Embryonic facial prominence (tissue), 1 donor: Measurements from ENCODE around the gene SEMA3E.
A peak's percentile ranks its signal among the peaks of the same experiment; 100 is the strongest.
"Not testable (repeated sequence)": the region's sequence is repeated elsewhere in the genome, so short reads cannot be mapped to it uniquely, and the experiment has no call there.

Source experiments
- DNase-seq: peaks from one replicate; pipeline ENCODE4 v3.0.0-alpha.2; 2016; ENCODE audit errors: extremely low spot score

The SEMA3E gene

GRCh38 chr7:83452256-83452655 is 196.7 kb downstream of the SEMA3E start:
- no peak for DNase-seq

- DNase-seq: no peak
Observed at GRCh38 chr7:83451501-83452045, 197.4 kb downstream of the SEMA3E start.

DNA sequence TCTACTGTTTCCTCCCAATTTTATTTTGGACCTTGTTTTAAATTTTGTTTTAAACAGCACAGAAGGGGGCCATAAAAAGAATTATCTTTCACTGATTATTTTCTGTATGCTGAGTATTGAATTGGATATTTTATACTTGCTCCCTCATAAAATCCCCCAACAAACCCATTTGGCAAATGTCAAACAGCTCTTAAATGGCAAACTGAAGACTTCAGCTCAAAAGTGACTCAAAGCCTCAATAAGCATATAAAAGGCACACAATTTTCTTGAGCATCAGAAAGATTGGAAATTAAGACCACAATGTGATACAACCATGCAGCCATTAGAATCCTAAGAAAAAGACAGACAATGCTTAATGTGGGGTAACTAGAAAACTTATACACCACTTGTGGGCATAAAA is 199.2 kb downstream of the SEMA3E start:
- no peak for DNase-seq

GRCh38 chr7:83447681-83448080 is 201.3 kb downstream of the SEMA3E start:
- DNase-seq: no peak

DNA sequence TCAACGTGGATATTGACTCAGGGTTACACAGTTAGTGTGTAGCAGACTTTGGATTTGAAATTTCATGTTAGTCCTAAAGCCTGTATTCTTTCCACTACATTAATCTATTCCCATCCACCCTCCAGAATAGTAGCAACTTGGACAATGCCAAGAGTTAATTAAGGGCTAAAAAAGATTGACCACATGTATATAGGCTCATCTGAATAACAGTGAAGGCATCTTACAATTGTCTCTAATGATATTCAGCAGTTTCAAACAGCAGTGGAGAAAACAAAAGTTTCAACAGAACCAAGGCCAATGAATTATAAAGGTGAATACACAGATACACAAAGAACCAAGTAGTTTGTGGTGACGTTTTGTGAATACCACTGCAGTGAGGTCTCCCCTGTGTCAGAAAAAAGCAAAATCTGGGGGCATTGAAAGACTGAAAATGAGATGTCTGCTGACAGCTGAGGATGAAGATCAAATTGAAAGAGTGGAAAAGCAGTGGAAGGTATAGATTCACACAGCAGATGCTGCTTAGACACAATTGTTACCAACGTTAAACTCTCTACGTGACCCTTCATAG is 202.8 kb downstream of the SEMA3E start:
- DNase-seq: no peak

- DNase-seq: no peak
Observed at GRCh38 chr7:83442911-83443310, 206.0 kb downstream of the SEMA3E start.

GRCh38 chr7:83439026-83439425 is 209.9 kb downstream of the SEMA3E start:
- no peak for DNase-seq

DNA sequence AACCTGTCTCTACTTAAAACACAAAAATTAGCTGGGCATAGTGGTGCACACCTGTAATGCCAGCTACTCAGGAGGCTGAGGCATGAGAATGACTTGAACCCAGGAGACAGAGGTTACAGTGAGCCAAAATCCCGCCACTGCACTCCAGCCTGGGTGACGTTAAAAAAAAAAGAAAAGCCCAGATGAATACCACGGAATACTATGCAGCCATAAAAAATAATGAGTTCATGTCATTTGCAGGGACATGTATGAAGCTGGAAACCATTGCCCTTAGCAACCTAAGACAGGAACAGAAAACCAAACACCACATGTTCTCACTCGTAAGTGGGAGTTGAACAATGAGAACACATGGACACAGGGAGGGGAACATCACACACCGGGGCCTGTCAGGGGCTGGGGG is 218.7 kb downstream of the SEMA3E start:
- not testable (repeated sequence) for DNase-seq

GRCh38 chr7:83429493-83429892 is 219.4 kb downstream of the SEMA3E start:
- no peak for DNase-seq

DNA sequence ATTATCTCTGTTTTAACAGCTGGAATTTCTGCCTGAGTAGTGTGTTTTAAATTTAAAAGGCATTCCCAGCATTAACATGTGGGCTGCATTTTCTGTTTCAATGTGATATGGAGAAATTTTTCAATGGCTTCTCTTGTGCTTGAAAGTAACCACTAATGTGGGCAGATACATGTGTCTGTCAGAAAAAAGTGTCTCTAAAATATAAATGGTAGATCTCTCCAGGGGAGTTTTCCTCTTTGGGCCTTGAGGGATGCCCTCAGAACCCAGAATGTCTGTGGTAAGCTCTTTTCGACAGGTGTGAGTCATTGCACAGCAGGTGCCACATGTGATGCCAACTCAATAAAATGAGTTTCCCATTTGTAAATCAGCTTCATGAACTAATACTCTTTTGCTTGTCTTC is 221.1 kb downstream of the SEMA3E start:
- DNase-seq: no peak

DNA sequence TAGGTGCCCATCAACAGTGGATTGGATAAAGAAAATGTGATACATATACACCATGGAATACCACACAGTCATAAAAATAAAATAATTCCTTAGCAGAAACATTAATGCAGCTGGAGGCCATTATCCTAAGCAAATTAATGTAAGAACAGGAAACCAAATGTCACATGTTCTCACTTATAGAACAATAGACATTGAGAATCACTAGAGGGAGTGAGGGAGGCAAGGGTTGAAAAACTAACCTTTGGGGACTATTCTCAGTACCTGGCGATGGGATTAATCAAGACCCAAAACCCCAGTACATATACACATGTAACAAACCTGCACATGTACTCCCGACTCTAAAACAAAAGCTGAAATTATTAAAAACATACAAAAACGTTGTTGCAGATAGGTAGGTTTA is 222.6 kb downstream of the SEMA3E start:
- no peak for DNase-seq

DNA sequence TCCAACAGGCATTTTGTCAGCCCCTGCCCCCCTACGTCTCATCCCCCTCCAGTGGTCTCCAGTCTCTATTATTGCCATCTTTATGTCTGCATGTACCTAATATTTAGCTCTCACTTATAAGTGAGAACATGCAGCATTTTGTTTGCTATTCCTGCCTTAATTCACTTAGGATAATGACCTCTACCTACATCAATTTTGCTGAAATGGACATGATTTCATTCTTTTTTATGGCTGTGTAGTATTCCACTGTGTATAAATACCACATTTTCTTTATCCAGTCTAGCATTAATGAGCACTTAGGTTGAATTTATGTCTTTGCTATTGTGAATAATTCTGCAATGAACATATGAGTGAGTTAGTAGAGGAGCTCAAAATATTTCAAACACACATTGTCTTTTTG is 229.9 kb downstream of the SEMA3E start:
- DNase-seq: no peak

DNA sequence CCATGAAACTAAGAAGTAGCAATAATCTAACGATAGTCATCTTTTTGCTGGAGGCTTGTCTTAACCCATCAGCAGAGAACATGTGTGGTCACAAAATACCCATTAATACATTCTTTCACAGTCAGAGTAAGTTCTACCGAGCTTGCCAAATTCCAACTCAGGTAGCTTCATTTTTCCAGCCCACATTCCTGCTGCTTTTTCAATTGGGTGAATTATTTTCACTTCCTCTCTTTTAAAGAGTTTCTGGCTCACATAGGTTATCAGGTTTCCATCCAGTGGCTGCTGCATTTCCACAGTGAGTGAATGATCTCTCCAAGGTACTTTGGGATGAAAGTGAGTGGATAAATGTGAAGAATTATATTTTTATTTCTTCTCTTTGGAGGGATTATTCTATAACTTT is 233.1 kb downstream of the SEMA3E start:
- no peak for DNase-seq

DNA sequence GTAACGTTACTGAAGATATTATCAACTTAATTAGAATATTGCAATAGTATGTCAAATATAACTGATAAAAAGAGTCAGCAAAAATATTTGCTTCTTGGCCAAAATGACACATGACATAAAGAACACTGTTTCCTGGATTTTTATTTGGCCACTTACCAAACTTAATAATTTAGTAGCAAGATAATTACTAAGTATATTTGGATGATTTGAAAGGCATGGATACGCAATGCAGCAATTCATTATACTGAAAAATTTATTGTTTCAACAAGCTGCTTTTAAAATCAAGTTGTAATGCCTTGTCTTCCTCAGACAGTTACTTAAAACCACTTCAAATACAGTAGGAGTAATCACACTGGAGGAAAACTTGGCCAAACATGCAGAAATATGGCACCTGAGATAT is 234.0 kb downstream of the SEMA3E start:
- DNase-seq: no peak

GRCh38 chr7:83413831-83414230 is 235.1 kb downstream of the SEMA3E start:
- DNase-seq: no peak

- no peak for DNase-seq
Observed at GRCh38 chr7:83413424-83413823, 235.5 kb downstream of the SEMA3E start.

DNA sequence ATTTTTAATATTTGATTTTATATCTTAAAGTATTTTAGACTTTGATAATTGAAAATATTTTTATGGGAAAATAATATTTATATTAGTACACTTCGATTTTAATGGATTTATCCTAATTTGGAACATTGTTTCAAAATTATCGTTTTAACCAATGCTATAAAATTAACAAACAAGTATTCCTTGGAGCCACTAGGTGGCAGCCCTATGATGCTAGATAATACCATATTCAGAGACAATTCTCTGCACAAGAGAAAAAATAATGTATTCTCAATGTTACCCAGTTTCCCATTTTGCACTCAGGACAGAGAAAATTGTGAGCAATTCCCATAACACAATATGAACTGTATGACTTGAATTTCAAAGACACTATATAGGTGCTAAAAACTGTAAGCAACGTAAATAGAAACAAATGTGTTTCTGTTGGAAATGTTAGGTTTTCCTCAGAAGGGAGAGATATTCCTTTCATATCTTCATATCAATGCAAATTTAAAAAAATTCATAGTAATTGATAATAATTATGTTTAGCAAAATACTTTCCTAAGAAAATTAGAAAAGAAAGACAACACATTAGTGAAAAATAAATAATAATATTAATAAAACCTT is 237.8 kb downstream of the SEMA3E start:
- DNase-seq: peak; percentile 57

- no peak for DNase-seq
Observed at GRCh38 chr7:83394776-83395175, 254.2 kb downstream of the SEMA3E start.

DNA sequence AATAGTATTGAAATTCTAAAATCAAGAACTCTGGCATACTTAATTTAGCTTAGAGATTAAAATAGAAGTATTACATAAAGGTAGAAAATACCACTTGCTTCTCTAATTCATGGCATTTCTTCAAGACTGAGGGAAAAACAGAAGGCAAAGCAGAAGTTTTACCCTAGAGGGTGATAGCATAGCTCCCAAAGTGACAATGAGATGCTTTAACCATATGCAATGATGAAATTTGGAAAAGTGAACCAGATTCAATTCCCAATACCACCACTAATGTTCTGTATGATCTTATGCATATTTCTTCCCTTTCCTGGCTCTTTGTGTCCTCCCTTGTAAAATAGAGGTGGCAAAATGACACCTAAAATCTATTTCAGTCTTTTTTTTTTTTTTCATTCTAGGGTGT is 260.5 kb downstream of the SEMA3E start:
- no peak for DNase-seq

- no peak for DNase-seq
Observed at GRCh38 chr7:83366629-83367028, 282.3 kb downstream of the SEMA3E start.

DNA sequence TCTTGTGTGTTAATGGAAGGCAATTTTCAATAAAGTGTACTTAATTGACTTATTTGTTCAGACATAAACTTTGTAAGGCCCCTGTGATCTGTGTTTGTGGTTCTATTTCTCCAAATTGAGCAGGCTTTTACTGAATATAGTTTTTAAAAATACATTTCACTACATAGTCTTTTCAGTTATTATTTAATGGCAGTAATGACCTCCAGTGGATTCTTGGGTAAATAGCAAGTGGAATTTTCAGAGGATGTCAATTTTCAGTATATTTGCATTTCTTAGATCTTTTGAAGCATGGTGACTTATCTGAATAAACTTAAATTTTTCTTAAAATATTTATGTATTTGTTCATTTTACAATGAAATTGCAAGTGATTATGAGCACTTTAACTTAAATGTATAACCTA is 283.2 kb downstream of the SEMA3E start:
- no peak for DNase-seq

DNA sequence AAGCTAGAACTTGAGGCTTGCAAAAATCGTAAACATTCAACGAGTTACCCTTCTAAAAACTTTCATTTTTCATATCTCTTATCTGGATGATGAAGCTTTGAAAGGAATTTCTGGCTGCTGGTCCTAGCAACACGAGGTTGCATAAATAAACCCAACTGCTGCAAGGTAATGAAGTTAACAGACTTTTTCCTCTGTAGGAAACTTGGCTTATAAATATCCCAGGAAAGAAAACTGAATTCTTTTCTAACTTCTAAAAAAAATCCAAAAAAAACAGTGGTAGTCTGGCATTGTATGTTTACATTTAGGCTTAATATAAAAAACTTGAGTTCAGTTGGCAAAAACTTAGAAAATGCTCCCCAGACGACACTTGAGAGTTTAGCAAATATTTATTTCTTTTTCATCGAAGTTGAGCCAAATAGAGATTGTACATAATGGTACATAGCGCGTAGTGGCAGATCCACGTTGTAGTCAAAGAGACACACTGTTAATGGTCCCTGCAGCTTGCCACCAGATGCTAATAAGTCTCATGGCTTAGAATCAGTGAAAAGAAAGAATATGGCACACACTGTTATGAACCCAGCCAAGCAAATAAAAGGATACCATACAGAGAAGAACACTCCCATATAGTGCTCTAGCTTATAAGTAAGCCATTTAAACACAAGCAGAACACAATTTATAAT is 285.9 kb downstream of the SEMA3E start:
- peak; percentile 78 for DNase-seq

- DNase-seq: no peak
Observed at GRCh38 chr7:83359108-83359507, 289.8 kb downstream of the SEMA3E start.
